Astrocyte (in vitro differentiated cells and primary cell): ENCODE data around the gene PARP16.

ENCODE experiments used
- EZH2 ChIP-seq: IDR thresholded peaks from 2 replicates; pipeline ENCODE4 v1.6.1; 2012; ENCODE audit warnings: mild to moderate bottlenecking, low read length, inconsistent platforms; ENCODE audit not compliant: insufficient read depth
- TF ChIP-seq, protein P1 (sequence below): IDR thresholded peaks from 2 replicates; pipeline ENCODE4 v1.5.1; 2011; ENCODE audit warnings: low read depth, mild to moderate bottlenecking, inconsistent platforms, low read length, moderate library complexity; ENCODE audit not compliant: insufficient read depth

DNA sequence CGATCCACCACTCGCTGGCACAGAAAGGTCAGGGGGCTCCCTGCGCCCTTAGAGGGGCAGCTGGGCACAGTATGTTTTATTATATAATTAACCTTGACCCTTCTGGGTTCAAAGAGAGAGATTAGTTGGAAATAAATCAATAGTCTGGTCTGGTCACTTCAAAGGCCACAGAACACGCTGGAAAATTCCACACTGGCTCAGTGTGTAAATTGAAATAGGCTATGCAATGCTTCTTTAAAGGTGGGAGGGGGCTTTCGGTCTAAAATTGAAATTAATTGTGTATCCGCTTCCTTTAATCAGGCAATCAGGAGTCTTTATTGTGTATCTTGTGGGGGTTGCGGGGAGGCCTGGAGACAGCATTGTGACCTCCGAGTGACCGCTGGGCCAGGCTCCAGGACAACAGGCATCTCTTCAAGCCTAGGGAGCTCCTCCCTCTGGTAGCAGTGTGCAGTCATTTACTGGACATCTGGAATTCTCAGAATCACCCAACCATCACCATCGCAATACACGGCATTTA is 25.8 kb upstream of the PARP16 start:
- TF ChIP-seq, protein P1, sequence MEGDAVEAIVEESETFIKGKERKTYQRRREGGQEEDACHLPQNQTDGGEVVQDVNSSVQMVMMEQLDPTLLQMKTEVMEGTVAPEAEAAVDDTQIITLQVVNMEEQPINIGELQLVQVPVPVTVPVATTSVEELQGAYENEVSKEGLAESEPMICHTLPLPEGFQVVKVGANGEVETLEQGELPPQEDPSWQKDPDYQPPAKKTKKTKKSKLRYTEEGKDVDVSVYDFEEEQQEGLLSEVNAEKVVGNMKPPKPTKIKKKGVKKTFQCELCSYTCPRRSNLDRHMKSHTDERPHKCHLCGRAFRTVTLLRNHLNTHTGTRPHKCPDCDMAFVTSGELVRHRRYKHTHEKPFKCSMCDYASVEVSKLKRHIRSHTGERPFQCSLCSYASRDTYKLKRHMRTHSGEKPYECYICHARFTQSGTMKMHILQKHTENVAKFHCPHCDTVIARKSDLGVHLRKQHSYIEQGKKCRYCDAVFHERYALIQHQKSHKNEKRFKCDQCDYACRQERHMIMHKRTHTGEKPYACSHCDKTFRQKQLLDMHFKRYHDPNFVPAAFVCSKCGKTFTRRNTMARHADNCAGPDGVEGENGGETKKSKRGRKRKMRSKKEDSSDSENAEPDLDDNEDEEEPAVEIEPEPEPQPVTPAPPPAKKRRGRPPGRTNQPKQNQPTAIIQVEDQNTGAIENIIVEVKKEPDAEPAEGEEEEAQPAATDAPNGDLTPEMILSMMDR = no peak
- TF ChIP-seq EZH2 = no peak
